Measurements from ENCODE around the gene SFPQ.

DNA sequence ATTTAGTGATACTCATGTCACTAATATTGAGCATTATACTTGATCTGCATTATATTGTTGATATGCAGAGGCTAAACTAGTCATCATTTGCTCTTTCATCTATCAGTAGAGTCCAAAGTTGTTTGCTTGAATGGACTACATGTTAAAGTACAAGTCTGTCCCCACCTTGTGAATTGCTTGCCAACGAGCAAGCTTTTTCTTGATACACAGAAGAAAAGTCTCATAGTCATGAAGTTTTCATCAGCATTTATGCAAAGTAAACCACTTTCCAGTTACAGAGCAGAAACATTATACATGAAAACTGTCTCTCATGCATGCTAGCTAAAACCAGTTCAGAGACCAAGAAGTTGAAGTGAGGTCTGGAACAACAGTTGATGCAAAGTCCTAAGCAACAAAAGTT, 13.0 kb downstream of the SFPQ start:
- TF ChIP-seq, protein P1, sequence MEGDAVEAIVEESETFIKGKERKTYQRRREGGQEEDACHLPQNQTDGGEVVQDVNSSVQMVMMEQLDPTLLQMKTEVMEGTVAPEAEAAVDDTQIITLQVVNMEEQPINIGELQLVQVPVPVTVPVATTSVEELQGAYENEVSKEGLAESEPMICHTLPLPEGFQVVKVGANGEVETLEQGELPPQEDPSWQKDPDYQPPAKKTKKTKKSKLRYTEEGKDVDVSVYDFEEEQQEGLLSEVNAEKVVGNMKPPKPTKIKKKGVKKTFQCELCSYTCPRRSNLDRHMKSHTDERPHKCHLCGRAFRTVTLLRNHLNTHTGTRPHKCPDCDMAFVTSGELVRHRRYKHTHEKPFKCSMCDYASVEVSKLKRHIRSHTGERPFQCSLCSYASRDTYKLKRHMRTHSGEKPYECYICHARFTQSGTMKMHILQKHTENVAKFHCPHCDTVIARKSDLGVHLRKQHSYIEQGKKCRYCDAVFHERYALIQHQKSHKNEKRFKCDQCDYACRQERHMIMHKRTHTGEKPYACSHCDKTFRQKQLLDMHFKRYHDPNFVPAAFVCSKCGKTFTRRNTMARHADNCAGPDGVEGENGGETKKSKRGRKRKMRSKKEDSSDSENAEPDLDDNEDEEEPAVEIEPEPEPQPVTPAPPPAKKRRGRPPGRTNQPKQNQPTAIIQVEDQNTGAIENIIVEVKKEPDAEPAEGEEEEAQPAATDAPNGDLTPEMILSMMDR (conservative IDR thresholded peaks at IDR 0.05; ENCODE audit: low read depth, low read length) = no peak
- TF ChIP-seq EZH2phosphoT487 (IDR thresholded peaks at IDR 0.05; ENCODE audit: borderline replicate concordance, low read length) (no peak), EZH2 (IDR thresholded peaks at IDR 0.05; ENCODE audit: low read length, unreplicated experiment) (no peak)

All from PC-3 (cell line).